Measurements from ENCODE around the gene PLPP4. TPM values are rescaled to one million over a fixed set of nuclear protein-coding genes. Genes with fewer than 3 reads are reported as not detected.
A peak's percentile ranks its signal among the peaks of the same experiment; 100 is the strongest.

PLPP4 gene
- polyA plus RNA-seq, 3 donors from 2014 or later: not detected

- Mint-ChIP-seq H3K27ac (no peak overlapping the region), H3K27me3 (ENCODE audit: low read depth in 3 of 3) (peaks cover 0 to 6% (median 3%) of the 10 kb centered on the region in 3 donors), H3K9me3 (no peaks in the 10 kb centered on the region), H3K4me3 (no peak overlapping the region), H3K36me3 (no peaks in the 10 kb centered on the region), H3K4me1 (peaks cover 25 to 28% of the 10 kb centered on the region in 2 donors)
- no peak for DNase-seq
Observed at GRCh38 chr10:120586471-120586872, 129.4 kb downstream of the PLPP4 start.

- Mint-ChIP-seq H3K4me1 (peaks cover 25 to 27% of the 10 kb centered on the region in 2 donors), H3K36me3 (no peaks in the 10 kb centered on the region), H3K4me3 (no peak overlapping the region), H3K9me3 (no peaks in the 10 kb centered on the region), H3K27me3 (ENCODE audit: low read depth in 3 of 3) (peaks cover 0 to 5% (median 3%) of the 10 kb centered on the region in 3 donors), H3K27ac (no peak overlapping the region)
- DNase-seq: no peak
Observed at GRCh38 chr10:120587061-120587460, 130.0 kb downstream of the PLPP4 start.

GRCh38 chr10:120588311-120588710 is 131.3 kb downstream of the PLPP4 start:
- Mint-ChIP-seq H3K4me1 (peaks cover 15 to 17% of the 10 kb centered on the region in 2 donors), H3K4me3 (no peak overlapping the region), H3K9me3 (no peaks in the 10 kb centered on the region), H3K27ac (no peak overlapping the region), H3K36me3 (no peaks in the 10 kb centered on the region), H3K27me3 (ENCODE audit: low read depth in 3 of 3) (peaks cover 0 to 7% (median 3%) of the 10 kb centered on the region in 3 donors)
- no peak for DNase-seq

- Mint-ChIP-seq H3K4me1 (no peaks in the 10 kb centered on the region), H3K27me3 (ENCODE audit: low read depth in 3 of 3) (peaks cover 0 to 17% (median 4%) of the 10 kb centered on the region in 3 donors), H3K9me3 (no peaks in the 10 kb centered on the region), H3K4me3 (no peak overlapping the region), H3K36me3 (no peaks in the 10 kb centered on the region), H3K27ac (no peak overlapping the region)
- DNase-seq: no peak
Observed at GRCh38 chr10:120593693-120594092, 136.7 kb downstream of the PLPP4 start.

GRCh38 chr10:120597902-120598301 is 140.9 kb downstream of the PLPP4 start:
- Mint-ChIP-seq H3K4me3 (no peak overlapping the region), H3K36me3 (no peaks in the 10 kb centered on the region), H3K27me3 (ENCODE audit: low read depth in 3 of 3) (peaks cover under 1 to 10% (median 5%) of the 10 kb centered on the region in 3 donors), H3K27ac (no peak overlapping the region), H3K4me1 (peaks cover 9 to 10% of the 10 kb centered on the region in 2 donors), H3K9me3 (no peaks in the 10 kb centered on the region)
- no peak for DNase-seq

GRCh38 chr10:120598386-120598785 is 141.4 kb downstream of the PLPP4 start:
- no peak for DNase-seq
- Mint-ChIP-seq H3K27ac (no peak overlapping the region), H3K4me1 (peaks cover 9 to 10% of the 10 kb centered on the region in 2 donors), H3K9me3 (peaks cover 0 to 3% (median 0%) of the 10 kb centered on the region in 6 donors), H3K36me3 (no peaks in the 10 kb centered on the region), H3K4me3 (no peak overlapping the region), H3K27me3 (ENCODE audit: low read depth in 3 of 3) (peaks cover 2 to 10% (median 5%) of the 10 kb centered on the region in 3 donors)

- H3K4me3 Mint-ChIP-seq: no peak overlapping the region
- H3K36me3 Mint-ChIP-seq: no peaks in the 10 kb centered on the region
- peaks cover 0 to 3% (median 0%) of the 10 kb centered on the region in 6 donors for H3K9me3 Mint-ChIP-seq
- H3K4me1 Mint-ChIP-seq: peaks cover 9 to 10% of the 10 kb centered on the region in 2 donors
- H3K27ac Mint-ChIP-seq: no peak overlapping the region
- peaks cover 2 to 10% (median 5%) of the 10 kb centered on the region in 3 donors for H3K27me3 Mint-ChIP-seq (ENCODE audit: low read depth in 3 of 3)
- DNase-seq: no peak
Observed at GRCh38 chr10:120599200-120599724, 142.2 kb downstream of the PLPP4 start.

- peaks cover 0 to 3% (median 0%) of the 10 kb centered on the region in 6 donors for H3K9me3 Mint-ChIP-seq
- DNase-seq: peak in 2 of 3 donors; percentile 5 to 7
- peaks cover 2 to 5% (median 3%) of the 10 kb centered on the region in 3 donors for H3K27me3 Mint-ChIP-seq (ENCODE audit: low read depth in 3 of 3)
- peaks cover 9 to 10% of the 10 kb centered on the region in 2 donors for H3K4me1 Mint-ChIP-seq
- no peaks in the 10 kb centered on the region for H3K36me3 Mint-ChIP-seq
- H3K4me3 Mint-ChIP-seq: peak overlapping the region in 1 of 5 donors; percentile 11
- peak overlapping the region in 1 of 6 donors; percentile 5 for H3K27ac Mint-ChIP-seq
Observed at GRCh38 chr10:120600871-120601649, 144.0 kb downstream of the PLPP4 start.

- Mint-ChIP-seq H3K27me3 (ENCODE audit: low read depth in 3 of 3) (peaks cover 1 to 3% (median 2%) of the 10 kb centered on the region in 3 donors), H3K4me3 (no peak overlapping the region), H3K36me3 (no peaks in the 10 kb centered on the region), H3K9me3 (peaks cover 0 to 3% (median 0%) of the 10 kb centered on the region in 6 donors), H3K4me1 (peaks cover 9 to 10% of the 10 kb centered on the region in 2 donors), H3K27ac (no peak overlapping the region)
- no peak for DNase-seq
Observed at GRCh38 chr10:120601999-120602398, 145.0 kb downstream of the PLPP4 start.

- Mint-ChIP-seq H3K9me3 (peaks cover 0 to 5% (median 0%) of the 10 kb centered on the region in 6 donors), H3K4me1 (peaks cover 9 to 10% of the 10 kb centered on the region in 2 donors), H3K27ac (no peak overlapping the region), H3K27me3 (ENCODE audit: low read depth in 3 of 3) (peaks cover 0 to 5% (median 2%) of the 10 kb centered on the region in 3 donors), H3K36me3 (peaks cover 0 to 3% (median 0%) of the 10 kb centered on the region in 3 donors), H3K4me3 (no peak overlapping the region)
- no peak for DNase-seq
Observed at GRCh38 chr10:120605410-120605809, 148.4 kb downstream of the PLPP4 start.

GRCh38 chr10:120606051-120606764 is 149.2 kb downstream of the PLPP4 start:
- Mint-ChIP-seq H3K9me3 (peaks cover 0 to 5% (median 0%) of the 10 kb centered on the region in 6 donors), H3K27me3 (ENCODE audit: low read depth in 3 of 3) (peaks cover 0 to 5% (median 2%) of the 10 kb centered on the region in 3 donors), H3K27ac (no peak overlapping the region), H3K4me3 (no peak overlapping the region), H3K4me1 (peaks cover 4 to 8% of the 10 kb centered on the region in 2 donors), H3K36me3 (peaks cover 0 to 3% (median 0%) of the 10 kb centered on the region in 3 donors)
- DNase-seq: no peak

GRCh38 chr10:120607016-120607709 is 150.1 kb downstream of the PLPP4 start:
- H3K9me3 Mint-ChIP-seq: peaks cover 0 to 5% (median 0%) of the 10 kb centered on the region in 6 donors
- H3K36me3 Mint-ChIP-seq: peaks cover 0 to 3% (median 0%) of the 10 kb centered on the region in 3 donors
- no peak for DNase-seq
- no peak overlapping the region for H3K4me3 Mint-ChIP-seq
- H3K4me1 Mint-ChIP-seq: no peaks in the 10 kb centered on the region
- H3K27ac Mint-ChIP-seq: no peak overlapping the region
- H3K27me3 Mint-ChIP-seq (ENCODE audit: low read depth in 3 of 3): peaks cover 0 to 7% (median 0%) of the 10 kb centered on the region in 3 donors

All from immature natural killer cell (primary cell).